Stimulated activated CD8-positive, alpha-beta memory T cell treated with anti-CD3 and anti-CD28 coated beads, Interleukin-7, amount 100 ng/mL, for 4 hours (primary cell): ENCODE measurements around the gene SPEF1.

Source experiments
- DNase-seq, 2 donors: peaks; one replicate each; pipeline ENCODE4 v3.0.0-alpha.2; 2020; ENCODE audit warnings: low read depth in 2 of 2

SPEF1 gene

DNA sequence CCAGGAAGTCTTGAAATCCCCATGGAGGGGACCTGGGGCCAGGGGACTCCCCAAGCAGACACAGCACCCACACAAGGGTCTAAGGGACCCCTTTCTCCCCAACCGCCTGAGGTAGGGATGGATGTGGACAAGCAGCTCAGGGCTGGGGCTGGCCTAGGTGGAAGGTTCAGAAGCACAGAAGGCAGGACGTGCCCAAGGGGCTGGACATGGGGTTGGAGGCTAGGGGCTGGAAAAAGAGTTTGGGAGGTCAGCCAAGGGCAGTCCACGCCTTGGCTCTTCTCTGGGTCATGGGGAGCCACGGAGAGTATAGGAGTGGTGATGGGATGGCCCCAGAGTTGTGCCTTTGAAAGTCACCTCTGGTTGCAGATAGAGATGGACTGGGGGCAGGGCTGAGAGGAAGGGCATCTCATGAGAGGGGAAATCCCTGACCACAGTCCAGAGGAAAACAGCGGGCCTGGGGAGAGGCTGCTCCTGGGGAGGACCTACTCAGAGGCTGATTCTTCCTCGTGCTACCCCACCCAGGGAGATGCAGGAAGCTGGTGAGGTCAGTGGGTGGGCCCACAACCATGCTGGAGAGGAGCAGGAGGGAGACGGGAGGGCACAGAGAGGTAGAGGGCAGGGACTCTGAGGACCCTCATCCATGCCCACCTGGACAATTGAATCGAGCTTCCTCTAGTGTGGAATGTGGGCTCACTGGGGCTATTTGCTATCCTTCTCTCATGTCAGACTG lies 51.3 kb downstream of the SPEF1 start:
- no peak for DNase-seq

DNA sequence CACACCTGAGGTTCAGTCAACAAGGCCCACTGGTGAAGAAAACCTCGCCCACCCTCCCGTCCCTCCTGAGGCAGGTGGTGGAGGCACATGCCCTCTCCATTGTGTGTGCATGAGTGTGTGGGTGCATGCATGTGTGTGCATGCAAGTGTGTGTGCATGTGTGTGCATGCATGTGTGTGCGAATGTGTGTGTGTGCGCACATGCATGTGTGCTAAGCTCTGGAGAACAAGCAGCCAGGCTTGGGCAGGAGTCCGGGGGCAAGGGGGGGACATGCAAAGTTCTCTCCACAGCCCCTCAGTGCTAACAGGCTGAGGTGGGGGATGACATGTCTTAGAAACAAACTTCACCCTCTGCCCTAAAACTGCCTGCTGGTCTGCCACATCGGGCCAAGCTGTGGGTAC lies 51.9 kb downstream of the SPEF1 start:
- DNase-seq = no peak

DNA sequence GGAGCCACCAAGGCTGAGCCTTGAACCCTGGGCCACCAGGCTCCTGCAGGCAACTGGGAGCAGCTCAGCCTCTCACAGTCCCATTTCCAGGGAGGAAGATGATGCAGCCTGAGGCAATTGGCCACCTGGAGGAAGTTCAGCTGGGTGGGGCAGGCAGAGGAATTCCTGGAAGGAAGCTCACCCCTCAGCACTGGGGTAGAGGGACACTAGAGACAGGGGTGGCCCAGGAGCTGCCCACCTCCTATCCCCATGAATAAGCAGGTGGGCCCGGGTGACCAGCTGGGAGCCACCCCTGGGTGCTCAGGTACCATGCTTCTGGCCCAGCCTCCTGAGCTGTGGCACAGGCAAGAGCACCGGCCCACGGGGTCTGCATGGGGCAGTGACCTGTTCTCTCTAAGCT lies 52.4 kb downstream of the SPEF1 start:
- DNase-seq = no peak

DNA sequence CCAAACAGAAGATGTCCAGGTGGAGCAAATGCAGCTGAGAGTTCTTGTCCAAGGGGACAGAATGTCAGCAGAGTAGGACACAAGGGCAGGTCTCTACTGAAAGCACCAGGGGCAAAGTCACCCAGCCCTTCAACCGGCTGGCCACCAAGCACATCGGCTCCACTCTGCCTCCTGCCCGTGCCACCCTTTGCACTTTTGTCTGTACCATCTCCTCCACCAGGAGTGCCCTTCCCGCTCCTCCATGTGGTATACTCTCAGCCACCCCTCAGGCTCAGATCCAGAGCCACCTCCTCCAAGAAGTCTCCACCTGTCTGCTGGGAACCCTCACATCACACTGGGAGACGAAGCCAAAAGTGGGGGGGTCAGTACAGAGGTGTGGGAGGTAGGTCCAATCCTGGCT lies 52.9 kb downstream of the SPEF1 start:
- no peak for DNase-seq
